HCT116 (cell line): Measurements from ENCODE around the gene ZBED2.

Experiments
- CEBPB ChIP-seq: IDR thresholded peaks from 2 replicates; pipeline ENCODE4 v1.6.1; 2012; ENCODE audit warnings: low read depth
- EGR1 ChIP-seq: IDR thresholded peaks from 2 replicates; pipeline ENCODE4 v1.6.1; 2012; ENCODE audit warnings: low read depth
- ZNF274 ChIP-seq: fragments of 200-500 bp; sonication (Bioruptor generic); IDR thresholded peaks from 2 replicates; pipeline ENCODE4 v1.6.1; 2014; ENCODE audit warnings: mild to moderate bottlenecking, low read depth, low read length, inconsistent platforms
- TF ChIP-seq, protein P1 (sequence below): IDR thresholded peaks from 2 replicates; pipeline ENCODE4 v1.6.1; 2012
- TF ChIP-seq, protein P2 (sequence below), 3 experiments: fragments of 200-600 bp in 1 of 3; sonication (generic) in 1 of 3; IDR thresholded peaks in 2 of 3; conservative IDR thresholded peaks in 1 of 3; 2 replicates each; pipeline ENCODE4 v1.5.1; 2012 to 2017; ENCODE audit warnings: low read depth in 2 of 3, low read length in 2 of 3, antibody characterized with exemption in 1 of 3, borderline replicate concordance in 1 of 3, control low read depth in 1 of 3, mild to moderate bottlenecking in 1 of 3, mixed read lengths in 1 of 3, mixed run types in 1 of 3, moderate library complexity in 1 of 3; ENCODE audit not compliant: insufficient read depth in 1 of 3

DNA sequence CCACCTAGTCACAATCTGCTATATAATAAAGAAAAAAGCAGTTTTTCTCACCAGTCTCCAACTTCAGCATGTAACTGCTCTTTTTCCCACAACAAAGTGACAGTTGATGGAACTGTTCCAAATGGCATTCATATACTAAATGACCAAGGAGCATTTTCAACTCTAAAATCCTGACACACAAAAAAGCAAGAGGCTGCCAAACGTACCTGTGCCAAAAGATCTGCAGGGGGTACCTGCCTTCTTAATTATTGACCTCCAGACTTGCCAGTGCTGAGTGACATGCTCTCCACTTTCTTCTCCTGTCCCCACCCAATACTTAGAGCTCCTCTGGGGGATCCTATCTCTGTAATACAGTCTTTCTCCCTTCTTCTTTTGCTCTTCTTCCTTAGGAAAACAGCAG is 18.0 kb downstream of the ZBED2 start:
- TF ChIP-seq ZNF274 (no peak), CEBPB (no peak), EGR1 (no peak)
- TF ChIP-seq, protein P1, sequence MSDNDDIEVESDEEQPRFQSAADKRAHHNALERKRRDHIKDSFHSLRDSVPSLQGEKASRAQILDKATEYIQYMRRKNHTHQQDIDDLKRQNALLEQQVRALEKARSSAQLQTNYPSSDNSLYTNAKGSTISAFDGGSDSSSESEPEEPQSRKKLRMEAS = no peak
- TF ChIP-seq, protein P2, sequence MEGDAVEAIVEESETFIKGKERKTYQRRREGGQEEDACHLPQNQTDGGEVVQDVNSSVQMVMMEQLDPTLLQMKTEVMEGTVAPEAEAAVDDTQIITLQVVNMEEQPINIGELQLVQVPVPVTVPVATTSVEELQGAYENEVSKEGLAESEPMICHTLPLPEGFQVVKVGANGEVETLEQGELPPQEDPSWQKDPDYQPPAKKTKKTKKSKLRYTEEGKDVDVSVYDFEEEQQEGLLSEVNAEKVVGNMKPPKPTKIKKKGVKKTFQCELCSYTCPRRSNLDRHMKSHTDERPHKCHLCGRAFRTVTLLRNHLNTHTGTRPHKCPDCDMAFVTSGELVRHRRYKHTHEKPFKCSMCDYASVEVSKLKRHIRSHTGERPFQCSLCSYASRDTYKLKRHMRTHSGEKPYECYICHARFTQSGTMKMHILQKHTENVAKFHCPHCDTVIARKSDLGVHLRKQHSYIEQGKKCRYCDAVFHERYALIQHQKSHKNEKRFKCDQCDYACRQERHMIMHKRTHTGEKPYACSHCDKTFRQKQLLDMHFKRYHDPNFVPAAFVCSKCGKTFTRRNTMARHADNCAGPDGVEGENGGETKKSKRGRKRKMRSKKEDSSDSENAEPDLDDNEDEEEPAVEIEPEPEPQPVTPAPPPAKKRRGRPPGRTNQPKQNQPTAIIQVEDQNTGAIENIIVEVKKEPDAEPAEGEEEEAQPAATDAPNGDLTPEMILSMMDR (IDR thresholded peaks at IDR 0.05 in 2 of 3, conservative IDR thresholded peaks at IDR 0.05 in 1 of 3; ENCODE audit: borderline replicate concordance in 1 of 3, insufficient read depth in 1 of 3, low read depth in 2 of 3, low read length in 2 of 3) = no peak
